ENCODE measurements around the gene PPP5C.

Gene PPP5C

DNA sequence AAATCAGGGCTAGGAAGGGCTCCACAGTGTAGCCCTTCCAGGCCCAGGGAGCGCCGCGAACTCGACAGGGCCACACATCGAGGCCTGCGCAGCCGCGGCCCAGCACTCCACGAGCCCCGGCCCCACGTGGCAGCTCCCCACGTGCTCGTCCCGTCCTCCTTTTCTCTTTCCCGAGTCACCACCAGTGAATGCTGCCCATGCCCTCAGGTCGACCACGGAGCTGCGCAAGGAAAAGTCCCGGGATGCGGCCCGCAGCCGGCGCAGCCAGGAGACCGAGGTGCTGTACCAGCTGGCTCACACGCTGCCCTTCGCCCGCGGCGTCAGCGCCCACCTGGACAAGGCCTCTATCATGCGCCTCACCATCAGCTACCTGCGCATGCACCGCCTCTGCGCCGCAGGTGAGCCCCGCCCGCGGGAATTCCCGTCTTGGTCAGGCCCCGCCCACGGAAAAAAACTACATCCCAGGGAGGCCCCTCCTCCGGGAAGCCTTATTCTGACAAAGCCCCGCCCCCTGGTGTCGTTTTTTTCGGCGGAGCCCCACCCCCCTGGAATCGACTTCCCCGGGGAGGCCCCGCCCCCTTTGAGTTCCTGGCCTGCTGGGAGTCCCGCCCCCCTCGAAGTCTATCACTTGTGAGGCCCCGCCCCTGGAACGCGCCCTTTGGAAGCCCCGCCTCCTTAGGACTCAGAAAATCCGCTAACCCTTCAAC lies 43.0 kb upstream of the PPP5C start:
- Histone ChIP-seq H3F3A (ENCODE audit: insufficient read depth) (no peaks in the 10 kb centered on the region), H3K36me3 (ENCODE audit: low read length) (no peaks in the 10 kb centered on the region), H4K20me1 (ENCODE audit: low read depth, low read length) (no peaks in the 10 kb centered on the region), H3K4me3 (ENCODE audit: insufficient read depth, low read length, poor library complexity, severe bottlenecking) (no peak overlapping the region), H3K79me2 (ENCODE audit: insufficient read depth, low read length) (no peaks in the 10 kb centered on the region), H2AFZ (ENCODE audit: low read depth, low read length, severe bottlenecking) (no peak overlapping the region), H3K27ac (ENCODE audit: low read depth, low read length) (no peak overlapping the region), H3K9me3 (ENCODE audit: insufficient read depth, low read length) (no peaks in the 10 kb centered on the region), H3K27me3 (ENCODE audit: low read length) (no peaks in the 10 kb centered on the region), H3K9me2 (replicated peaks; ENCODE audit: insufficient read depth, low read length) (no peaks in the 10 kb centered on the region), H3K4me2 (ENCODE audit: low read depth, low read length, poor library complexity, severe bottlenecking) (no peak overlapping the region), H3K9ac (ENCODE audit: low read length) (no peak overlapping the region)
- TF ChIP-seq, protein P1, sequence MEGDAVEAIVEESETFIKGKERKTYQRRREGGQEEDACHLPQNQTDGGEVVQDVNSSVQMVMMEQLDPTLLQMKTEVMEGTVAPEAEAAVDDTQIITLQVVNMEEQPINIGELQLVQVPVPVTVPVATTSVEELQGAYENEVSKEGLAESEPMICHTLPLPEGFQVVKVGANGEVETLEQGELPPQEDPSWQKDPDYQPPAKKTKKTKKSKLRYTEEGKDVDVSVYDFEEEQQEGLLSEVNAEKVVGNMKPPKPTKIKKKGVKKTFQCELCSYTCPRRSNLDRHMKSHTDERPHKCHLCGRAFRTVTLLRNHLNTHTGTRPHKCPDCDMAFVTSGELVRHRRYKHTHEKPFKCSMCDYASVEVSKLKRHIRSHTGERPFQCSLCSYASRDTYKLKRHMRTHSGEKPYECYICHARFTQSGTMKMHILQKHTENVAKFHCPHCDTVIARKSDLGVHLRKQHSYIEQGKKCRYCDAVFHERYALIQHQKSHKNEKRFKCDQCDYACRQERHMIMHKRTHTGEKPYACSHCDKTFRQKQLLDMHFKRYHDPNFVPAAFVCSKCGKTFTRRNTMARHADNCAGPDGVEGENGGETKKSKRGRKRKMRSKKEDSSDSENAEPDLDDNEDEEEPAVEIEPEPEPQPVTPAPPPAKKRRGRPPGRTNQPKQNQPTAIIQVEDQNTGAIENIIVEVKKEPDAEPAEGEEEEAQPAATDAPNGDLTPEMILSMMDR (IDR thresholded peaks at IDR 0.05; ENCODE audit: insufficient read depth, low read length, poor library complexity, severe bottlenecking), result no peak
- TF ChIP-seq EZH2phosphoT487 (conservative IDR thresholded peaks at IDR 0.05; ENCODE audit: low read length), result no peak

DNA sequence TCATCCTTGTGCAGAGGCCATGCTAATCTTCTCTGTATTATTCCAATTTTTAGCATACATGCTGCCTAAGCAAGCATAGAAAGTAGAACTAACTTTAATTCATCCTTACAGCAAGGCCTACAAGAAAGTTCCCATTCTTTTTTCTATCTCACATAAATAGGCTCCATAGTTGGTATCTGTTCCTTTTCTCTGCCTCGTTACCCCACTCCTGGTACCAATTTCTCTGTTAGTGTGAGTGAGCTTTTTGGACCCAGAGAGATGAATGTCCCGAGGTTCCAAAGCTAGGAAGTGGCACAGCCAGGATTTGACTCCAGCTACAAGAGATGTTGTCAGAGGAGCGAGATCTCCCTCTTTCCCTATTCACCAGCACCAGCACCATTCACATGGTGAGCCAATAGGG lies 40.4 kb upstream of the PPP5C start:
- Histone ChIP-seq H3K27me3 (ENCODE audit: low read length) (no peaks in the 10 kb centered on the region), H3K36me3 (ENCODE audit: low read length) (no peaks in the 10 kb centered on the region)
- TF ChIP-seq EZH2phosphoT487 (conservative IDR thresholded peaks at IDR 0.05; ENCODE audit: low read length), result no peak
- TF ChIP-seq, protein P1 (IDR thresholded peaks at IDR 0.05; ENCODE audit: insufficient read depth, low read length, poor library complexity, severe bottlenecking), result no peak

DNA sequence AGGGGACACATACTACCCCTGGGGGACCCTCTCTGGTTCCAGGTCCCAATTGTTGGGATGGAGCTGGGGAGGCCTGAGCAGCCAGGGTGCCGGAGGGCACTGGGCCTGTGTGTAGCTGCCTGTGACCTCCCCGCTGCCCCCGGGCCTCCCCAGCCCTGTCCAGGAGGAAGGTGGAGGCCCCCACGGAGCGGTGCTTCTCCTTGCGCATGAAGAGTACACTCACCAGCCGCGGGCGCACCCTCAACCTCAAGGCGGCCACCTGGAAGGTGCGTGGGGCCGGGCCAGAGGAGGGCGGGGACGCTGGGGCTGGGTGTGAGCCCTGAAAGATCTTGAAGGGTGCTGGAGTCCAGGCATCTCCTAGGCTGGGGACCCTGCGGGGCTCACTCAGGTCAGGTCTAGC lies 38.4 kb upstream of the PPP5C start:
- H3K27me3 ChIP-seq (ENCODE audit: low read length), result no peaks in the 10 kb centered on the region
- H3F3A ChIP-seq (ENCODE audit: insufficient read depth), result no peaks in the 10 kb centered on the region
- no peaks in the 10 kb centered on the region for H3K9me2 ChIP-seq (replicated peaks; ENCODE audit: insufficient read depth, low read length)
- no peaks in the 10 kb centered on the region for H4K20me1 ChIP-seq (ENCODE audit: low read depth, low read length)
- H3K9ac ChIP-seq (ENCODE audit: low read length), result no peak overlapping the region
- H3K79me2 ChIP-seq (ENCODE audit: insufficient read depth, low read length), result no peaks in the 10 kb centered on the region
- no peaks in the 10 kb centered on the region for H3K36me3 ChIP-seq (ENCODE audit: low read length)
- H2AFZ ChIP-seq (ENCODE audit: low read depth, low read length, severe bottlenecking), result no peak overlapping the region
- H3K4me2 ChIP-seq (ENCODE audit: low read depth, low read length, poor library complexity, severe bottlenecking), result no peak overlapping the region
- no peak overlapping the region for H3K4me3 ChIP-seq (ENCODE audit: insufficient read depth, low read length, poor library complexity, severe bottlenecking)
- no peak for TF ChIP-seq EZH2phosphoT487 (conservative IDR thresholded peaks at IDR 0.05; ENCODE audit: low read length)
- TF ChIP-seq, protein P1 (IDR thresholded peaks at IDR 0.05; ENCODE audit: insufficient read depth, low read length, poor library complexity, severe bottlenecking), result no peak
- H3K27ac ChIP-seq (ENCODE audit: low read depth, low read length), result no peak overlapping the region
- no peaks in the 10 kb centered on the region for H3K9me3 ChIP-seq (ENCODE audit: insufficient read depth, low read length)

More for the DNA sequence above, 40.4 kb upstream of the PPP5C start:
- no peaks in the 10 kb centered on the region for H3K9me3 ChIP-seq (ENCODE audit: insufficient read depth, low read length)
- no peak overlapping the region for H2AFZ ChIP-seq (ENCODE audit: low read depth, low read length, severe bottlenecking)
- H3K4me3 ChIP-seq (ENCODE audit: insufficient read depth, low read length, poor library complexity, severe bottlenecking), result no peak overlapping the region
- no peaks in the 10 kb centered on the region for H3K9me2 ChIP-seq (replicated peaks; ENCODE audit: insufficient read depth, low read length)
- H3K79me2 ChIP-seq (ENCODE audit: insufficient read depth, low read length), result no peaks in the 10 kb centered on the region
- H4K20me1 ChIP-seq (ENCODE audit: low read depth, low read length), result no peaks in the 10 kb centered on the region
- H3K27ac ChIP-seq (ENCODE audit: low read depth, low read length), result no peak overlapping the region
- no peaks in the 10 kb centered on the region for H3F3A ChIP-seq (ENCODE audit: insufficient read depth)
- no peak overlapping the region for H3K9ac ChIP-seq (ENCODE audit: low read length)
- no peak overlapping the region for H3K4me2 ChIP-seq (ENCODE audit: low read depth, low read length, poor library complexity, severe bottlenecking)

Data from SU-DHL-6 (cell line).